Fibroblast of skin of left quadriceps (primary cell): ENCODE results near the gene LEKR1.
A peak's percentile ranks its signal among the peaks of the same experiment; 100 is the strongest.
"Not testable (repeated sequence)": the region's sequence is repeated elsewhere in the genome, so short reads cannot be mapped to it uniquely, and the experiment has no call there.

Experiments used
- DNase-seq, 2 experiments: peaks; one replicate each; pipeline ENCODE4 v3.0.0-alpha.2; 2013; ENCODE audit warnings: low read depth in 2 of 2

Gene LEKR1

GRCh38 chr3:156902916-156903315 lies 76.8 kb downstream of the LEKR1 start:
- no peak for DNase-seq

GRCh38 chr3:156906275-156906674 lies 80.1 kb downstream of the LEKR1 start:
- DNase-seq = no peak

GRCh38 chr3:156908398-156908797 lies 82.2 kb downstream of the LEKR1 start:
- DNase-seq = no peak

- DNase-seq = no peak
Observed at GRCh38 chr3:156910022-156910421, 83.9 kb downstream of the LEKR1 start.

GRCh38 chr3:156910831-156911230 lies 84.7 kb downstream of the LEKR1 start:
- not testable (repeated sequence) for DNase-seq

GRCh38 chr3:156914300-156914699 lies 88.1 kb downstream of the LEKR1 start:
- DNase-seq = not testable (repeated sequence)

- DNase-seq = no peak
Observed at GRCh38 chr3:156915372-156915771, 89.2 kb downstream of the LEKR1 start.

GRCh38 chr3:156918746-156919145 lies 92.6 kb downstream of the LEKR1 start:
- DNase-seq = no peak

GRCh38 chr3:156919818-156920217 lies 93.7 kb downstream of the LEKR1 start:
- no peak for DNase-seq

- no peak for DNase-seq
Observed at GRCh38 chr3:156920399-156920798, 94.2 kb downstream of the LEKR1 start.

GRCh38 chr3:156923349-156923748 lies 97.2 kb downstream of the LEKR1 start:
- no peak for DNase-seq

GRCh38 chr3:156938724-156939123 lies 112.6 kb downstream of the LEKR1 start:
- no peak for DNase-seq

GRCh38 chr3:156939315-156939714 lies 113.2 kb downstream of the LEKR1 start:
- no peak for DNase-seq

- no peak for DNase-seq
Observed at GRCh38 chr3:156941311-156941710, 115.2 kb downstream of the LEKR1 start.

GRCh38 chr3:156948402-156949210 lies 122.5 kb downstream of the LEKR1 start:
- DNase-seq = no peak

GRCh38 chr3:156952011-156952410 lies 125.9 kb downstream of the LEKR1 start:
- peak; percentile 5 to 7 for DNase-seq

- DNase-seq = no peak
Observed at GRCh38 chr3:156957715-156958114, 131.6 kb downstream of the LEKR1 start.

- DNase-seq = no peak
Observed at GRCh38 chr3:156963096-156963495, 136.9 kb downstream of the LEKR1 start.

GRCh38 chr3:156964577-156964976 lies 138.4 kb downstream of the LEKR1 start:
- no peak for DNase-seq

- not testable (repeated sequence) for DNase-seq
Observed at GRCh38 chr3:156966349-156966748, 140.2 kb downstream of the LEKR1 start.

GRCh38 chr3:156973954-156974353 lies 147.8 kb downstream of the LEKR1 start:
- no peak for DNase-seq

- DNase-seq = no peak
Observed at GRCh38 chr3:156974931-156975330, 148.8 kb downstream of the LEKR1 start.

GRCh38 chr3:156975721-156976120 lies 149.6 kb downstream of the LEKR1 start:
- DNase-seq = no peak

- DNase-seq = no peak
Observed at GRCh38 chr3:156976933-156977332, 150.8 kb downstream of the LEKR1 start.
